Body of pancreas (tissue), 4 donors: ENCODE measurements around the gene DIO2.

ENCODE experiments used
- CTCF ChIP-seq, 7 experiments: fragments of 450-650 bp in 4 of 7; fragments of 200-600 bp in 3 of 7; sonication (generic) in 3 of 7; IDR thresholded peaks; one replicate each; pipeline ENCODE4 v1.5.1; 2016 to 2019; ENCODE audit warnings: antibody characterized with exemption in 7 of 7
- POLR2A ChIP-seq, 3 donors: fragments of 450-650 bp; IDR thresholded peaks; one replicate each; pipeline ENCODE4 v1.6.1; 2016; ENCODE audit warnings: antibody characterized with exemption in 3 of 3, mild to moderate bottlenecking in 2 of 3

- TF ChIP-seq CTCF (IDR thresholded peaks at IDR 0.05) (no peak), POLR2A (IDR thresholded peaks at IDR 0.05) (no peak)
These were observed 4.8 kb downstream of the DIO2 start for GRCh38 chr14:80206351-80207080.
